IPS-11a (cell line): ENCODE measurements around the gene TTC22.

Source experiments
- H3K4me3 ChIP-seq: one replicate; pipeline ENCODE4 v1.5.1; 2013; ENCODE audit warnings: low read depth, low read length, control low read depth

TTC22 gene

GRCh38 chr1:54758678-54759348 is 42.3 kb downstream of the TTC22 start:
- H3K4me3 ChIP-seq = no peak overlapping the region

GRCh38 chr1:54757833-54758232 is 43.3 kb downstream of the TTC22 start:
- H3K4me3 ChIP-seq = no peak overlapping the region

- H3K4me3 ChIP-seq = no peak overlapping the region
Measured at GRCh38 chr1:54754486-54755285, 46.4 kb downstream of the TTC22 start.

- H3K4me3 ChIP-seq = no peak overlapping the region
Measured at GRCh38 chr1:54754045-54754444, 47.1 kb downstream of the TTC22 start.

- H3K4me3 ChIP-seq = no peak overlapping the region
Measured at GRCh38 chr1:54751426-54751825, 49.7 kb downstream of the TTC22 start.

- H3K4me3 ChIP-seq = no peak overlapping the region
Measured at GRCh38 chr1:54750596-54750995, 50.5 kb downstream of the TTC22 start.

- H3K4me3 ChIP-seq = no peak overlapping the region
Measured at GRCh38 chr1:54748094-54748835, 52.9 kb downstream of the TTC22 start.

GRCh38 chr1:54745864-54746263 is 55.3 kb downstream of the TTC22 start:
- no peak overlapping the region for H3K4me3 ChIP-seq

- no peak overlapping the region for H3K4me3 ChIP-seq
Measured at GRCh38 chr1:54745274-54745673, 55.8 kb downstream of the TTC22 start.

- H3K4me3 ChIP-seq = no peak overlapping the region
Measured at GRCh38 chr1:54744696-54745095, 56.4 kb downstream of the TTC22 start.

- H3K4me3 ChIP-seq = no peak overlapping the region
Measured at GRCh38 chr1:54743416-54744226, 57.5 kb downstream of the TTC22 start.

GRCh38 chr1:54742282-54742681 is 58.8 kb downstream of the TTC22 start:
- H3K4me3 ChIP-seq = no peak overlapping the region

GRCh38 chr1:54741531-54741930 is 59.6 kb downstream of the TTC22 start:
- H3K4me3 ChIP-seq = no peak overlapping the region

- no peak overlapping the region for H3K4me3 ChIP-seq
Measured at GRCh38 chr1:54738244-54738643, 62.9 kb downstream of the TTC22 start.

GRCh38 chr1:54736685-54737084 is 64.4 kb downstream of the TTC22 start:
- H3K4me3 ChIP-seq = no peak overlapping the region
